H9 (cell line): Measurements from ENCODE around the gene GPC6. TPM values are rescaled to one million over a fixed set of nuclear protein-coding genes. Genes with fewer than 3 reads are reported as not detected.

Experiments used
- DNase-seq: peaks from one replicate; pipeline ENCODE4 v3.0.0-alpha.2; 2017
- H2AFZ ChIP-seq: one replicate; pipeline ENCODE4 v1.6.1; 2013; ENCODE audit warnings: mild to moderate bottlenecking, low read length, control low read depth, moderate library complexity
- H2AK5ac ChIP-seq: 2 replicates; pipeline ENCODE4 v1.6.1; 2013; ENCODE audit warnings: low read length, control low read depth, mixed read lengths; ENCODE audit not compliant: insufficient read length
- H2BK120ac ChIP-seq: one replicate; pipeline ENCODE4 v1.6.1; 2013; ENCODE audit warnings: low read depth, mild to moderate bottlenecking, low read length, control low read depth, inconsistent platforms; ENCODE audit not compliant: poor library complexity, severe bottlenecking
- H2BK12ac ChIP-seq: 2 replicates; pipeline ENCODE4 v1.6.1; 2013; ENCODE audit warnings: low read length, control low read depth, mixed read lengths, low read depth; ENCODE audit not compliant: insufficient read length
- H2BK15ac ChIP-seq: 2 replicates; pipeline ENCODE4 v1.6.1; 2013; ENCODE audit warnings: low read depth, low read length, control low read depth
- H2BK20ac ChIP-seq: one replicate; pipeline ENCODE4 v1.6.1; 2013; ENCODE audit warnings: low read depth, mild to moderate bottlenecking, low read length, control low read depth, inconsistent platforms; ENCODE audit not compliant: poor library complexity, severe bottlenecking
- H2BK5ac ChIP-seq: 2 replicates; pipeline ENCODE4 v1.6.1; 2013; ENCODE audit warnings: low read length, control low read depth, mixed read lengths; ENCODE audit not compliant: insufficient read length
- H3K14ac ChIP-seq: 2 replicates; pipeline ENCODE4 v1.6.1; 2013; ENCODE audit warnings: low read length, control low read depth; ENCODE audit not compliant: insufficient read depth
- H3K18ac ChIP-seq: 2 replicates; pipeline ENCODE4 v1.6.1; 2013; ENCODE audit warnings: low read depth, mild to moderate bottlenecking, mixed read lengths, low read length, control low read depth; ENCODE audit not compliant: insufficient read length
- H3K23ac ChIP-seq: 2 replicates; pipeline ENCODE4 v1.6.1; 2013; ENCODE audit warnings: low read length, control low read depth, mixed read lengths, low read depth; ENCODE audit not compliant: insufficient read length
- H3K23me2 ChIP-seq: 2 replicates; pipeline ENCODE4 v1.6.1; 2013; ENCODE audit warnings: low read depth, mild to moderate bottlenecking, mixed read lengths, low read length, control low read depth; ENCODE audit not compliant: insufficient read length, poor library complexity, severe bottlenecking
- H3K27ac ChIP-seq: 2 replicates; pipeline ENCODE4 v1.5.1; 2013; ENCODE audit warnings: low read length, control low read depth, mixed read lengths, low read depth; ENCODE audit not compliant: insufficient read length
- H3K27me3 ChIP-seq: 2 replicates; pipeline ENCODE4 v1.6.1; 2013; ENCODE audit warnings: low read length, control low read depth, inconsistent platforms; ENCODE audit not compliant: insufficient read depth
- H3K4ac ChIP-seq: 2 replicates; pipeline ENCODE4 v1.6.1; 2013; ENCODE audit warnings: low read depth, mild to moderate bottlenecking, control low read depth, inconsistent platforms, low read length, moderate library complexity
- H3K4me1 ChIP-seq: 2 replicates; pipeline ENCODE4 v1.6.1; 2013; ENCODE audit warnings: low read length, control low read depth, inconsistent platforms; ENCODE audit not compliant: insufficient read depth
- H3K4me2 ChIP-seq: 2 replicates; pipeline ENCODE4 v1.6.1; 2013; ENCODE audit warnings: low read length, control low read depth, mixed read lengths; ENCODE audit not compliant: insufficient read length, insufficient read depth
- H3K56ac ChIP-seq: 2 replicates; pipeline ENCODE4 v1.6.1; 2013; ENCODE audit warnings: low read depth, mild to moderate bottlenecking, mixed read lengths, low read length, control low read depth; ENCODE audit not compliant: insufficient read length
- H3K79me1 ChIP-seq: 2 replicates; pipeline ENCODE4 v1.6.1; 2013; ENCODE audit warnings: low read depth, mild to moderate bottlenecking, moderate library complexity, low read length, control low read depth, inconsistent platforms; ENCODE audit not compliant: insufficient read depth, poor library complexity, severe bottlenecking
- H3K79me2 ChIP-seq: 2 replicates; pipeline ENCODE4 v1.6.1; 2013; ENCODE audit warnings: low read length, control low read depth, inconsistent platforms; ENCODE audit not compliant: insufficient read depth
- H3K9ac ChIP-seq: 2 replicates; pipeline ENCODE4 v1.6.1; 2013; ENCODE audit warnings: low read length, control low read depth, mixed read lengths; ENCODE audit not compliant: insufficient read length; ENCODE audit errors: extremely low read depth
- H3K9me3 ChIP-seq: one replicate; pipeline ENCODE4 v1.6.1; 2013; ENCODE audit warnings: low read depth, low read length, inconsistent platforms; ENCODE audit not compliant: control insufficient read depth
- H3T11ph ChIP-seq: one replicate; pipeline ENCODE4 v1.6.1; 2013; ENCODE audit warnings: mild to moderate bottlenecking, low read length, control low read depth, inconsistent platforms
- H4K20me1 ChIP-seq: one replicate; pipeline ENCODE4 v1.6.1; 2013; ENCODE audit not compliant: control insufficient read depth, insufficient read length, insufficient read depth
- H4K5ac ChIP-seq: 2 replicates; pipeline ENCODE4 v1.6.1; 2013; ENCODE audit warnings: low read depth, mild to moderate bottlenecking, mixed read lengths, low read length, control low read depth; ENCODE audit not compliant: insufficient read length
- H4K8ac ChIP-seq: replicated peaks from 2 replicates; pipeline ENCODE4 v1.6.1; 2013; ENCODE audit warnings: low read length, control low read depth, mixed read lengths, low read depth; ENCODE audit not compliant: insufficient read length
- H4K91ac ChIP-seq: 2 replicates; pipeline ENCODE4 v1.6.1; 2013; ENCODE audit warnings: low read depth, mild to moderate bottlenecking, moderate library complexity, mixed read lengths, low read length, control low read depth; ENCODE audit not compliant: insufficient read length
- H3K27ac Mint-ChIP-seq, 3 experiments: 2 replicates in 2 of 3; 3 replicates in 1 of 3; pipeline ENCODE4 v1.8.0; 2020 to 2021; ENCODE audit warnings: mixed read lengths in 3 of 3, mild to moderate bottlenecking in 1 of 3, moderate library complexity in 1 of 3
- H3K27me3 Mint-ChIP-seq: 2 replicates; pipeline ENCODE4 v1.8.0; 2021; ENCODE audit warnings: low read depth, mild to moderate bottlenecking, moderate library complexity, mixed read lengths
- H3K36me3 Mint-ChIP-seq, 3 experiments: 2 replicates in 2 of 3; 3 replicates in 1 of 3; pipeline ENCODE4 v1.8.0; 2020 to 2021; ENCODE audit warnings: low read depth in 3 of 3, mixed read lengths in 3 of 3; ENCODE audit not compliant: insufficient read depth in 1 of 3
- H3K4me1 Mint-ChIP-seq, 2 experiments: 2 replicates each; pipeline ENCODE4 v1.8.0; 2020; ENCODE audit warnings: mixed read lengths in 2 of 2
- H3K4me3 Mint-ChIP-seq, 2 experiments: 2 replicates in 1 of 2; 3 replicates in 1 of 2; pipeline ENCODE4 v1.8.0; 2020 to 2021; ENCODE audit warnings: mild to moderate bottlenecking in 2 of 2, mixed read lengths in 2 of 2, moderate library complexity in 1 of 2
- H3K9me3 Mint-ChIP-seq, 2 experiments: 2 replicates in 1 of 2; 3 replicates in 1 of 2; pipeline ENCODE4 v1.8.0; 2020; ENCODE audit warnings: mild to moderate bottlenecking in 2 of 2, mixed read lengths in 2 of 2, moderate library complexity in 1 of 2
- CTCF ChIP-seq: fragments of 200-600 bp; sonication (generic); conservative IDR thresholded peaks from 3 replicates; pipeline ENCODE4 v1.8.0; 2021; ENCODE audit warnings: antibody characterized with exemption, mild to moderate bottlenecking
- WGBS: extraction: QIAGEN DNeasy Blood & Tissue Kit; methylation state at CpG from one replicate; pipeline ENCODE4 v1.1.7; 2013; ENCODE audit warnings: missing lambda C conversion rate, low lambda C conversion rate, mixed read lengths; ENCODE audit not compliant: insufficient read length; ENCODE audit errors: extremely low coverage; 5-methylcytosine and 5-hydroxymethylcytosine counted together
- total RNA-seq: library from RNA; stranded (reverse); gene quantifications from 2 replicates; pipeline ENCODE4 v1.2.1, GENCODE V29; 2021

The GPC6 gene
- total RNA-seq, 1 experiment from 2014 or later: 15.6 TPM

- Histone ChIP-seq H3K9me3 (no peaks in the 10 kb centered on the region), H4K8ac (no peak overlapping the region), H3K27ac (no peak overlapping the region), H2BK5ac (no peak overlapping the region), H4K20me1 (no peaks in the 10 kb centered on the region), H2AK5ac (no peak overlapping the region), H4K5ac (no peak overlapping the region), H3K23ac (no peak overlapping the region), H3K79me2 (peaks cover 2% of the 10 kb centered on the region; the same call in 1 of the 2 replicates), H2BK12ac (no peak overlapping the region), H3K14ac (no peak overlapping the region), H3K4ac (no peak overlapping the region), H3K4me1 (no peaks in the 10 kb centered on the region), H3K23me2 (no peaks in the 10 kb centered on the region), H4K91ac (no peak overlapping the region), H2BK120ac (no peak overlapping the region), H2AFZ (no peak overlapping the region), H2BK20ac (no peak overlapping the region), H2BK15ac (no peak overlapping the region), H3K9ac (no peak overlapping the region), H3K79me1 (no peaks in the 10 kb centered on the region), H3T11ph (no peak overlapping the region), H3K4me2 (no peak overlapping the region), H3K27me3 (no peaks in the 10 kb centered on the region), H3K56ac (no peak overlapping the region), H3K18ac (no peak overlapping the region)
- H3K27ac Mint-ChIP-seq: no peak overlapping the region
- no peak for TF ChIP-seq CTCF
- peaks cover 4% of the 10 kb centered on the region in 2 experiments for H3K4me1 Mint-ChIP-seq
- H3K9me3 Mint-ChIP-seq: peaks cover 0 to 8% of the 10 kb centered on the region in 2 experiments; a peak in 3 of 5 replicates
- H3K36me3 Mint-ChIP-seq: peaks cover 5 to 11% (median 9%) of the 10 kb centered on the region in 3 experiments; a peak in 6 of 7 replicates
- no peaks in the 10 kb centered on the region for H3K27me3 Mint-ChIP-seq
- no CpG with 5 or more reads among the region's 2 CpGs for WGBS
- no peak for DNase-seq
- no peak overlapping the region for H3K4me3 Mint-ChIP-seq
These were observed 119.2 kb downstream of the GPC6 start for GRCh38 chr13:93345770-93346169.
